GM23338 (cell line): ENCODE data around the gene UST. TPM values are rescaled to one million over a fixed set of nuclear protein-coding genes. Genes with fewer than 3 reads are reported as not detected.
A peak's percentile ranks its signal among the peaks of the same experiment; 100 is the strongest.

Experiments
- ATAC-seq: fragments of 200-7000 bp; cut with Tn5 transposase; 3 replicates; pipeline ENCODE4 v1.9.1; 2020
- DNase-seq: peaks from one replicate; pipeline ENCODE4 v3.0.0-alpha.2; 2015; ENCODE audit warnings: low spot score
- H2AFZ ChIP-seq: fragments of 200-600 bp; sonication (generic); 2 replicates; pipeline ENCODE4 v1.8.0; 2016; ENCODE audit warnings: antibody characterized with exemption, mild to moderate bottlenecking, moderate library complexity
- H3F3A ChIP-seq: fragments of 200-600 bp; sonication (generic); replicated peaks from 2 replicates; pipeline ENCODE4 v1.8.0; 2017; ENCODE audit warnings: antibody characterized with exemption, mixed run types, low read depth
- H3K27ac ChIP-seq: fragments of 200-600 bp; sonication (generic); 2 replicates; pipeline ENCODE4 v1.6.1; 2016; ENCODE audit warnings: low read depth
- H3K27me3 ChIP-seq: fragments of 200-600 bp; sonication (generic); 2 replicates; pipeline ENCODE4 v1.8.0; 2016; ENCODE audit warnings: mild to moderate bottlenecking, mixed run types, moderate library complexity; ENCODE audit not compliant: insufficient read depth
- H3K36me3 ChIP-seq: fragments of 200-600 bp; sonication (generic); 2 replicates; pipeline ENCODE4 v1.8.0; 2016; ENCODE audit warnings: mild to moderate bottlenecking; ENCODE audit not compliant: insufficient read depth
- H3K4me1 ChIP-seq: fragments of 200-600 bp; sonication (generic); 2 replicates; pipeline ENCODE4 v1.8.0; 2016; ENCODE audit warnings: mild to moderate bottlenecking, moderate library complexity; ENCODE audit not compliant: insufficient read depth
- H3K4me2 ChIP-seq: fragments of 200-600 bp; sonication (generic); 2 replicates; pipeline ENCODE4 v1.7.1; 2017; ENCODE audit warnings: mixed run types
- H3K4me3 ChIP-seq: fragments of 200-600 bp; sonication (generic); 2 replicates; pipeline ENCODE4 v1.6.1; 2016; ENCODE audit warnings: mixed run types
- H3K79me2 ChIP-seq: fragments of 200-600 bp; sonication (generic); replicated peaks from 2 replicates; pipeline ENCODE4 v1.8.0; 2017; ENCODE audit warnings: mild to moderate bottlenecking; ENCODE audit not compliant: insufficient read depth
- H3K9me2 ChIP-seq: fragments of 200-600 bp; sonication (generic); 2 replicates; pipeline ENCODE4 v1.8.0; 2017; ENCODE audit not compliant: insufficient read depth
- H4K20me1 ChIP-seq: fragments of 200-600 bp; sonication (generic); replicated peaks from 2 replicates; pipeline ENCODE4 v1.8.0; 2017; ENCODE audit warnings: mild to moderate bottlenecking; ENCODE audit not compliant: insufficient read depth
- H3K27ac Mint-ChIP-seq: 2 replicates; pipeline ENCODE4 v1.8.0; 2020; ENCODE audit warnings: inconsistent platforms, mild to moderate bottlenecking, moderate library complexity, mixed read lengths
- H3K27me3 Mint-ChIP-seq: 3 replicates; pipeline ENCODE4 v1.8.0; 2022; ENCODE audit warnings: low read depth, mild to moderate bottlenecking, moderate library complexity, mixed read lengths, inconsistent platforms; ENCODE audit not compliant: insufficient read depth, poor library complexity
- H3K36me3 Mint-ChIP-seq: 3 replicates; pipeline ENCODE4 v1.8.0; 2021; ENCODE audit warnings: low read depth, mild to moderate bottlenecking, inconsistent platforms, moderate library complexity, mixed read lengths
- H3K4me1 Mint-ChIP-seq: 3 replicates; pipeline ENCODE4 v1.8.0; 2020; ENCODE audit warnings: mild to moderate bottlenecking, inconsistent platforms, mixed read lengths
- H3K4me3 Mint-ChIP-seq: 3 replicates; pipeline ENCODE4 v1.8.0; 2021; ENCODE audit warnings: moderate library complexity, mild to moderate bottlenecking, inconsistent platforms, mixed read lengths
- H3K9me3 Mint-ChIP-seq: 3 replicates; pipeline ENCODE4 v1.8.0; 2020; ENCODE audit warnings: moderate library complexity, mild to moderate bottlenecking, inconsistent platforms, mixed read lengths
- CREB1 ChIP-seq: fragments of 250-450 bp; sonication (Bioruptor Pico); IDR thresholded peaks from 2 replicates; pipeline ENCODE4 v1.5.0; 2020; ENCODE audit warnings: low read depth, mild to moderate bottlenecking, moderate library complexity
- CTCF ChIP-seq, 2 experiments: fragments of 200-600 bp in 1 of 2; sonication (generic) in 1 of 2; conservative IDR thresholded peaks; 2 replicates each; pipeline versions ENCODE4 v1.5.1 to v1.6.1; 2016 to 2017; ENCODE audit warnings: antibody characterized with exemption in 2 of 2, low read depth in 2 of 2, mild to moderate bottlenecking in 2 of 2, moderate library complexity in 1 of 2
- ETS1 ChIP-seq: IDR thresholded peaks from 2 replicates; pipeline ENCODE4 v1.6.1; 2016; ENCODE audit warnings: antibody characterized with exemption
- EZH2 ChIP-seq: fragments of 200-600 bp; sonication (generic); IDR thresholded peaks from one replicate; pipeline ENCODE4 v1.8.0; 2017; ENCODE audit warnings: antibody characterized with exemption, mild to moderate bottlenecking, low read depth; ENCODE audit not compliant: unreplicated experiment
- EZH2phosphoT487 ChIP-seq: fragments of 200-600 bp; sonication (generic); IDR thresholded peaks from one replicate; pipeline ENCODE4 v1.8.1; 2018; ENCODE audit warnings: antibody characterized with exemption; ENCODE audit not compliant: unreplicated experiment
- JUNB ChIP-seq: IDR thresholded peaks from one replicate; pipeline ENCODE4 v1.6.1; 2016; ENCODE audit warnings: antibody characterized with exemption; ENCODE audit not compliant: unreplicated experiment
- NANOG ChIP-seq: IDR thresholded peaks from 2 replicates; pipeline ENCODE4 v1.6.1; 2016; ENCODE audit warnings: antibody characterized with exemption, borderline replicate concordance
- POLR2AphosphoS5 ChIP-seq: IDR thresholded peaks from 2 replicates; pipeline ENCODE4 v1.6.1; 2016; ENCODE audit warnings: antibody characterized with exemption, low read depth
- REST ChIP-seq: IDR thresholded peaks from one replicate; pipeline ENCODE4 v1.6.1; 2018; ENCODE audit warnings: antibody characterized with exemption; ENCODE audit not compliant: unreplicated experiment
- STAT1 ChIP-seq: IDR thresholded peaks from one replicate; pipeline ENCODE4 v1.6.1; 2016; ENCODE audit warnings: antibody characterized with exemption; ENCODE audit not compliant: unreplicated experiment
- ZNF114 ChIP-seq: fragments of 250-450 bp; sonication (Bioruptor Pico); IDR thresholded peaks from 2 replicates; pipeline ENCODE4 v1.5.0; 2020; ENCODE audit warnings: mild to moderate bottlenecking, moderate library complexity
- ZNF331 ChIP-seq: fragments of 250-450 bp; sonication (Bioruptor Pico); IDR thresholded peaks from 2 replicates; pipeline ENCODE4 v1.5.0; 2020; ENCODE audit warnings: low read depth, mild to moderate bottlenecking, moderate library complexity
- ZNF462 ChIP-seq: fragments of 250-450 bp; sonication (Bioruptor Pico); IDR thresholded peaks from 2 replicates; pipeline ENCODE4 v1.5.0; 2020; ENCODE audit warnings: mild to moderate bottlenecking, moderate library complexity
- polyA plus RNA-seq: library from polyadenylated mRNA; unstranded; fragments of >200 nt; fragmentation: Nextera tagmentation; extraction: Ambion mirVana; gene quantifications from 2 replicates; pipeline ENCODE4 v1.2.1, GENCODE V29; 2016
- total RNA-seq: library from RNA; depleted of rRNA; stranded (reverse); fragments of >200 nt; shearing (Covaris generic); gene quantifications from 2 replicates; pipeline ENCODE4 v1.2.3, GENCODE V29; 2014

The UST gene
- total and polyA plus RNA-seq, 2 experiments from 2014 or later = 12.6 to 33.0 TPM

- H3K4me3 Mint-ChIP-seq = no peak overlapping the region
- Histone ChIP-seq H3K79me2 (no peaks in the 10 kb centered on the region; the same call in 1 of the 2 replicates), H2AFZ (no peak overlapping the region), H3K36me3 (0 out of 2 replicates have a peak, but pooled peaks cover 6% of the 10 kb centered on the region), H3K9me2 (no peaks in the 10 kb centered on the region), H3K4me2 (no peak overlapping the region), H3K27ac (no peak overlapping the region), H3K4me1 (peaks cover 27% of the 10 kb centered on the region), H4K20me1 (no peaks in the 10 kb centered on the region), H3K27me3 (no peaks in the 10 kb centered on the region), H3K4me3 (no peak overlapping the region), H3F3A (no peaks in the 10 kb centered on the region; the same call in 1 of the 2 replicates)
- TF ChIP-seq CTCF (conservative IDR thresholded peaks at IDR 0.05; ENCODE audit: low read depth in 2 of 2) (no peak), EZH2 (no peak), STAT1 (no peak), ZNF331 (CRISPR knock-in tag) (no peak), NANOG (no peak), POLR2AphosphoS5 (no peak), REST (no peak), ETS1 (no peak), ZNF114 (CRISPR knock-in tag) (no peak), CREB1 (CRISPR knock-in tag) (no peak), ZNF462 (CRISPR knock-in tag) (no peak), JUNB (no peak), EZH2phosphoT487 (no peak)
- no peak for ATAC-seq
- peaks cover 13% of the 10 kb centered on the region for H3K27me3 Mint-ChIP-seq
- DNase-seq = no peak
- peaks cover 41% of the 10 kb centered on the region for H3K36me3 Mint-ChIP-seq
- H3K4me1 Mint-ChIP-seq = peaks cover 59% of the 10 kb centered on the region
- no peaks in the 10 kb centered on the region for H3K9me3 Mint-ChIP-seq
- H3K27ac Mint-ChIP-seq = peak overlapping the region; percentile 86
Observed at GRCh38 chr6:149016716-149017115, 269.9 kb downstream of the UST start.
